A673 (cell line): ENCODE results near the gene GPR34.

Source experiments
- EZH2 ChIP-seq: fragments of 200-600 bp; sonication (generic); IDR thresholded peaks from 2 replicates; pipeline ENCODE4 v1.6.1; 2017; ENCODE audit warnings: borderline replicate concordance, low read depth, mild to moderate bottlenecking, mixed read lengths, antibody characterized with exemption, low read length; ENCODE audit not compliant: poor library complexity, severe bottlenecking
- TF ChIP-seq, protein P1 (sequence below): fragments of 300-800, 200-600 bp; sonication (generic); conservative IDR thresholded peaks from 2 replicates; pipeline ENCODE4 v1.5.1; 2017; ENCODE audit warnings: low read depth, mild to moderate bottlenecking, antibody characterized with exemption, low read length, moderate library complexity, mixed read lengths

DNA sequence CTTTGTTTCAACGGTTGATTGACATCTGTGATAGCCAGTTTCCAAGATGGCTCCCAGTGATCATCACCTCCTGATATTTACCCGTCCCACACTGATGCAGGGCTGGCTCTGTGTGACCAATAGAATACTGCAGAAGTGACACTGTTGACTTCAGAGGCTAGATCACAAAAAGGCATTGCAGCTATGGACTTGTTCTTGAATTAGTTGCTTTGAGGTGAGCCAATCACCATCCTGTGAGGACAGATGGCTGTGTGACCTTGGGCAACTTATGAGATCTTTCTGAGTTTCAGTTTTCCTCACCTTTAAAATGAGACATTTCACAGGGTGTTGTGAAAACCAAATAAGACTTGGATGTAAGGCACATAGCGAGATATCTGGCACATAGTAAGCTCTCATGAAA lies 33.4 kb downstream of the GPR34 start:
- TF ChIP-seq, protein P1, sequence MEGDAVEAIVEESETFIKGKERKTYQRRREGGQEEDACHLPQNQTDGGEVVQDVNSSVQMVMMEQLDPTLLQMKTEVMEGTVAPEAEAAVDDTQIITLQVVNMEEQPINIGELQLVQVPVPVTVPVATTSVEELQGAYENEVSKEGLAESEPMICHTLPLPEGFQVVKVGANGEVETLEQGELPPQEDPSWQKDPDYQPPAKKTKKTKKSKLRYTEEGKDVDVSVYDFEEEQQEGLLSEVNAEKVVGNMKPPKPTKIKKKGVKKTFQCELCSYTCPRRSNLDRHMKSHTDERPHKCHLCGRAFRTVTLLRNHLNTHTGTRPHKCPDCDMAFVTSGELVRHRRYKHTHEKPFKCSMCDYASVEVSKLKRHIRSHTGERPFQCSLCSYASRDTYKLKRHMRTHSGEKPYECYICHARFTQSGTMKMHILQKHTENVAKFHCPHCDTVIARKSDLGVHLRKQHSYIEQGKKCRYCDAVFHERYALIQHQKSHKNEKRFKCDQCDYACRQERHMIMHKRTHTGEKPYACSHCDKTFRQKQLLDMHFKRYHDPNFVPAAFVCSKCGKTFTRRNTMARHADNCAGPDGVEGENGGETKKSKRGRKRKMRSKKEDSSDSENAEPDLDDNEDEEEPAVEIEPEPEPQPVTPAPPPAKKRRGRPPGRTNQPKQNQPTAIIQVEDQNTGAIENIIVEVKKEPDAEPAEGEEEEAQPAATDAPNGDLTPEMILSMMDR = no peak
- TF ChIP-seq EZH2 = no peak
